GM19372 (cell line): Measurements from ENCODE around the gene GRIN2A.

Source experiments
- ATAC-seq: cut with Tn5 transposase; IDR thresholded peaks from one replicate; pipeline ENCODE4 v1.9.1; 2021; ENCODE audit warnings: mild to moderate bottlenecking, low read depth, moderate library complexity; ENCODE audit not compliant: unreplicated experiment

Gene GRIN2A

GRCh38 chr16:10137341-10137740 lies 44.9 kb downstream of the GRIN2A start:
- no peak for ATAC-seq

GRCh38 chr16:10136916-10137315 lies 45.3 kb downstream of the GRIN2A start:
- no peak for ATAC-seq

- ATAC-seq = no peak
Measured at GRCh38 chr16:10130538-10130937, 51.7 kb downstream of the GRIN2A start.

- ATAC-seq = no peak
Measured at GRCh38 chr16:10128397-10129258, 53.6 kb downstream of the GRIN2A start.

GRCh38 chr16:10126686-10127085 lies 55.5 kb downstream of the GRIN2A start:
- ATAC-seq = no peak

GRCh38 chr16:10123141-10123540 lies 59.1 kb downstream of the GRIN2A start:
- ATAC-seq = no peak

GRCh38 chr16:10122546-10122945 lies 59.7 kb downstream of the GRIN2A start:
- ATAC-seq = no peak

- no peak for ATAC-seq
Measured at GRCh38 chr16:10121897-10122425, 60.3 kb downstream of the GRIN2A start.

- ATAC-seq = no peak
Measured at GRCh38 chr16:10121491-10121890, 60.7 kb downstream of the GRIN2A start.

GRCh38 chr16:10120953-10121352 lies 61.3 kb downstream of the GRIN2A start:
- ATAC-seq = no peak

- ATAC-seq = no peak
Measured at GRCh38 chr16:10114409-10114808, 67.8 kb downstream of the GRIN2A start.

- no peak for ATAC-seq
Measured at GRCh38 chr16:10113248-10113647, 69.0 kb downstream of the GRIN2A start.

GRCh38 chr16:10112021-10112420 lies 70.2 kb downstream of the GRIN2A start:
- no peak for ATAC-seq

GRCh38 chr16:10111156-10111761 lies 71.0 kb downstream of the GRIN2A start:
- no peak for ATAC-seq

- ATAC-seq = no peak
Measured at GRCh38 chr16:10110552-10110951, 71.7 kb downstream of the GRIN2A start.

GRCh38 chr16:10107081-10107480 lies 75.1 kb downstream of the GRIN2A start:
- ATAC-seq = no peak

GRCh38 chr16:10103700-10104099 lies 78.5 kb downstream of the GRIN2A start:
- no peak for ATAC-seq

GRCh38 chr16:10103118-10103517 lies 79.1 kb downstream of the GRIN2A start:
- ATAC-seq = no peak

- ATAC-seq = no peak
Measured at GRCh38 chr16:10100829-10101228, 81.4 kb downstream of the GRIN2A start.

GRCh38 chr16:10098991-10099390 lies 83.2 kb downstream of the GRIN2A start:
- no peak for ATAC-seq

GRCh38 chr16:10097271-10097670 lies 85.0 kb downstream of the GRIN2A start:
- ATAC-seq = no peak

GRCh38 chr16:10093576-10093975 lies 88.7 kb downstream of the GRIN2A start:
- no peak for ATAC-seq
